Measurements from ENCODE around the gene RFTN2. TPM values are rescaled to one million over a fixed set of nuclear protein-coding genes. Genes with fewer than 3 reads are reported as not detected.

RFTN2 gene
- total and polyA plus RNA-seq, 7 donors = 0.92 to 10.0 (median 5.4) TPM

- Histone ChIP-seq H3K9me3 (no peaks in the 10 kb centered on the region), H3K27ac (no peak overlapping the region), H3K27me3 (no peaks in the 10 kb centered on the region), H3K4me3 (no peak overlapping the region), H3K36me3 (no peaks in the 10 kb centered on the region), H3K4me1 (no peaks in the 10 kb centered on the region)
- intact Hi-C loops (cut with DNase I) = no loop called here
- TF ChIP-seq, protein P1, sequence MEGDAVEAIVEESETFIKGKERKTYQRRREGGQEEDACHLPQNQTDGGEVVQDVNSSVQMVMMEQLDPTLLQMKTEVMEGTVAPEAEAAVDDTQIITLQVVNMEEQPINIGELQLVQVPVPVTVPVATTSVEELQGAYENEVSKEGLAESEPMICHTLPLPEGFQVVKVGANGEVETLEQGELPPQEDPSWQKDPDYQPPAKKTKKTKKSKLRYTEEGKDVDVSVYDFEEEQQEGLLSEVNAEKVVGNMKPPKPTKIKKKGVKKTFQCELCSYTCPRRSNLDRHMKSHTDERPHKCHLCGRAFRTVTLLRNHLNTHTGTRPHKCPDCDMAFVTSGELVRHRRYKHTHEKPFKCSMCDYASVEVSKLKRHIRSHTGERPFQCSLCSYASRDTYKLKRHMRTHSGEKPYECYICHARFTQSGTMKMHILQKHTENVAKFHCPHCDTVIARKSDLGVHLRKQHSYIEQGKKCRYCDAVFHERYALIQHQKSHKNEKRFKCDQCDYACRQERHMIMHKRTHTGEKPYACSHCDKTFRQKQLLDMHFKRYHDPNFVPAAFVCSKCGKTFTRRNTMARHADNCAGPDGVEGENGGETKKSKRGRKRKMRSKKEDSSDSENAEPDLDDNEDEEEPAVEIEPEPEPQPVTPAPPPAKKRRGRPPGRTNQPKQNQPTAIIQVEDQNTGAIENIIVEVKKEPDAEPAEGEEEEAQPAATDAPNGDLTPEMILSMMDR (IDR thresholded peaks at IDR 0.05) = no peak
- TF ChIP-seq POLR2A (IDR thresholded peaks at IDR 0.05) (no peak), POLR2AphosphoS5 (IDR thresholded peaks at IDR 0.05) (no peak), EP300 (IDR thresholded peaks at IDR 0.05) (no peak)
- DNase-seq = no peak
- WGBS, 2 donors = 37 to 59% methylated on average over 1 of the region's 1 CpG
Observed at GRCh38 chr2:197604117-197604860, 71.1 kb downstream of the RFTN2 start.

- Histone ChIP-seq H3K27ac (no peak overlapping the region), H3K4me3 (no peak overlapping the region), H3K4me1 (no peaks in the 10 kb centered on the region), H3K9me3 (no peaks in the 10 kb centered on the region), H3K36me3 (no peaks in the 10 kb centered on the region), H3K27me3 (no peaks in the 10 kb centered on the region)
- 75 to 87% methylated on average over 2 of the region's 2 CpGs for WGBS, 2 donors
- DNase-seq = no peak
- intact Hi-C loops (cut with DNase I) = no loop called here
- no peak for TF ChIP-seq POLR2AphosphoS5 (IDR thresholded peaks at IDR 0.05)
- TF ChIP-seq, protein P1 (IDR thresholded peaks at IDR 0.05) = no peak
- no peak for TF ChIP-seq POLR2A (IDR thresholded peaks at IDR 0.05)
- no peak for TF ChIP-seq EP300 (IDR thresholded peaks at IDR 0.05)
Observed at GRCh38 chr2:197601726-197602125, 73.7 kb downstream of the RFTN2 start.

DNA sequence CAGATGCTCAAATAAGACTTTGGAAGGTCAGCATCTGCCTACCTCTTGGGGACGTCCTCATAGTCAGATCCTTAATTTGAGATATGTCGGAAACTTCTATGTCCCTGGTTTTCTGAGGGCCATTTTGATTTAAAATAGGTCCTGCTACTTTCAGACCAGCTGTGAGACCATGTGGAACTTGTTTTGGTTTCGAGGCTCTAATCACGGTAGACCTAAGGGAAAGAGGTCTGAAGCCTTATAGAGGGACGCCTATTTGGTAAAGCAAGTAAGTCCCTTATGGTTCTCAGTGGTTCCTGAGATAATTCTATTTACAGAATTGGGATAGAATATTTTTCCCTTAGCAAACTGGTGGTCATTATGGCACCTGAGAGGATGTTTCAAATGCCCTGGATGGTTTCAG lies 75.1 kb downstream of the RFTN2 start:
- intact Hi-C loops (cut with DNase I) = no loop called here
- no peak for DNase-seq
- TF ChIP-seq, protein P1 (IDR thresholded peaks at IDR 0.05) = no peak
- TF ChIP-seq POLR2AphosphoS5 (IDR thresholded peaks at IDR 0.05) = no peak
- no peak for TF ChIP-seq POLR2A (IDR thresholded peaks at IDR 0.05)
- no peak for TF ChIP-seq EP300 (IDR thresholded peaks at IDR 0.05)
- WGBS, 2 donors = 94 to 95% methylated on average over 5 of the region's 5 CpGs
- no peak overlapping the region for H3K4me3 ChIP-seq
- H3K4me1 ChIP-seq = no peaks in the 10 kb centered on the region
- H3K36me3 ChIP-seq = no peaks in the 10 kb centered on the region
- H3K27me3 ChIP-seq = no peaks in the 10 kb centered on the region
- H3K9me3 ChIP-seq = no peaks in the 10 kb centered on the region
- no peak overlapping the region for H3K27ac ChIP-seq

DNA sequence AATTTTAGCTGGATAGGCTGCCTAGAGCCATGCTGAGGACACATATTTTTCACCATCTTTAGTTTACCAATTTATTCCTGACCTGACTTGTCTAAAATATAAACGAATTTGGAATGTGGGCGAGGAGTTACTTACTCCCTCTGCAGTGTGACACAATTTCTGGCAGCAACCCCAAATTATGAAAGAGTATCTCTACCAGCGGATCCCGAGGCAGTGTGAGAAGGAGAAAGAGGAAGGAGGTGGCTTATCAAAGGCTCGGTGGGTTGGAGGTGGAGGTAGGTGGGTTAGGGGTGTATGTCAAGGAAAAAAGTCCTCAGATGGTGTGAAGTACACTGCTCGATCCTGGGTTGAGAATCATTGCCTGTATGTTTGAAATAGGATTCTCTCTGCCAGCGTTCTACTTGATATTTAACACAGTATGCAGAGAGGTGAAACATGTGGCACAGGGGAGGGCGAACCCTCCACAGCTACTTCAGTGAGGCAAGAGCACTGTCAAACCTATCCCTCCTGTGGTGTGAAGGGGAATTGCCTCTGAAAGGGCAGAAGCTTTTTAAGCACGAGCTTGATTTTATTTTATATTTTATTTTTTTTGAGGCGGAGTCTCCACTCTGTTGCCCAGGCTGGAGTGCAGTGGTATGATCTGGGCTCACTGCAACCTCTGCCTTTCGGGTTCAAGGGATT lies 76.0 kb downstream of the RFTN2 start:
- H3K4me3 ChIP-seq = no peak overlapping the region
- 54 to 65% methylated on average over 11 of the region's 11 CpGs for WGBS, 2 donors
- no peak overlapping the region for H3K27ac ChIP-seq
- no peak for DNase-seq
- no peaks in the 10 kb centered on the region for H3K4me1 ChIP-seq
- H3K36me3 ChIP-seq = no peaks in the 10 kb centered on the region
- intact Hi-C loops (cut with DNase I) = no loop called here
- H3K27me3 ChIP-seq = no peaks in the 10 kb centered on the region
- no peak for TF ChIP-seq POLR2AphosphoS5 (IDR thresholded peaks at IDR 0.05)
- TF ChIP-seq POLR2A (IDR thresholded peaks at IDR 0.05) = no peak
- TF ChIP-seq, protein P1 (IDR thresholded peaks at IDR 0.05) = peak in 1 of 4 experiments; percentile 20
- no peaks in the 10 kb centered on the region for H3K9me3 ChIP-seq

Data from sigmoid colon (tissue), 7 donors.